B cell (primary cell): Measurements from ENCODE around the gene DSCAML1. TPM values are rescaled to one million over a fixed set of nuclear protein-coding genes. Genes with fewer than 3 reads are reported as not detected.

Experiments
- ATAC-seq: fragments of 200-7000 bp; cut with Tn5 transposase; one replicate; pipeline ENCODE4 v1.10.0; 2021; ENCODE audit warnings: low read depth, mild to moderate bottlenecking, moderate number of reproducible peaks, moderate library complexity
- CTCF ChIA-PET: fragments of 350-600 bp; sonication (Branson Sonifier 250); formaldehyde crosslinking; loops from one replicate; lab custom pipeline; 2021; ENCODE audit warnings: antibody characterized with exemption, inconsistent platforms; lab: Charles Lee
- POLR2A ChIA-PET: fragments of 350-600 bp; sonication (Branson Sonifier 250); formaldehyde crosslinking; loops from one replicate; lab custom pipeline; 2021; ENCODE audit warnings: antibody characterized with exemption; lab: Charles Lee
- DNase-seq: peaks from one replicate; pipeline ENCODE4 v3.0.0; 2013
- H2AFZ ChIP-seq: 2 replicates; pipeline ENCODE4 v1.6.1; 2012; ENCODE audit warnings: mild to moderate bottlenecking, low read depth, low read length; ENCODE audit not compliant: insufficient read depth, poor library complexity, severe bottlenecking
- H3K27ac ChIP-seq, 2 donors: 1 replicate in 1 of 2; 2 replicates in 1 of 2; pipeline ENCODE4 v1.5.1; 2012 to 2013; ENCODE audit warnings: low read length in 2 of 2, mild to moderate bottlenecking in 2 of 2, moderate library complexity in 1 of 2
- H3K27me3 ChIP-seq, 4 experiments: fragments of 200-600 bp in 1 of 4; sonication (generic) in 1 of 4; replicated peaks in 1 of 4; 1 replicate in 2 of 4; 2 replicates in 2 of 4; pipeline versions ENCODE4 v1.6.1 to v1.7.0; 2013 to 2016; ENCODE audit warnings: low read length in 3 of 4, mild to moderate bottlenecking in 2 of 4, mixed read lengths in 1 of 4, moderate library complexity in 1 of 4; ENCODE audit not compliant: insufficient read depth in 4 of 4, control insufficient read depth in 3 of 4; ENCODE audit errors: control extremely low read depth in 1 of 4
- H3K36me3 ChIP-seq, 2 experiments: replicated peaks in 1 of 2; 1 replicate in 1 of 2; 2 replicates in 1 of 2; pipeline versions ENCODE4 v1.6.1 to v1.7.1; 2013; ENCODE audit warnings: low read length in 1 of 2; ENCODE audit not compliant: insufficient read depth in 2 of 2, control insufficient read depth in 1 of 2; ENCODE audit errors: control extremely low read depth in 1 of 2, extremely low read depth in 1 of 2
- H3K4me1 ChIP-seq, 2 donors: fragments of 200-600 bp in 1 of 2; sonication (generic) in 1 of 2; 1 replicate in 1 of 2; 2 replicates in 1 of 2; pipeline versions ENCODE4 v1.5.1 to v1.6.1; 2013 to 2017; ENCODE audit warnings: low read length in 2 of 2; ENCODE audit not compliant: control insufficient read depth in 2 of 2, insufficient read depth in 2 of 2
- H3K4me2 ChIP-seq: replicated peaks from 2 replicates; pipeline ENCODE3; 2012; ENCODE audit warnings: mild to moderate bottlenecking, low read depth, low read length; ENCODE audit not compliant: poor library complexity, severe bottlenecking
- H3K4me3 ChIP-seq, 5 experiments: fragments of 200-600 bp in 1 of 5; sonication (generic) in 1 of 5; 1 replicate in 3 of 5; 2 replicates in 2 of 5; pipeline versions ENCODE4 v1.5.1 to v1.7.0; 2011 to 2016; ENCODE audit warnings: low read length in 4 of 5, mild to moderate bottlenecking in 4 of 5, low read depth in 2 of 5, control low read depth in 1 of 5, moderate library complexity in 1 of 5; ENCODE audit not compliant: insufficient read depth in 1 of 5; ENCODE audit errors: control extremely low read depth in 1 of 5, extremely low read depth in 1 of 5
- H3K79me2 ChIP-seq: fragments of 200-600 bp; sonication (generic); one replicate; pipeline ENCODE4 v1.6.0; 2016; ENCODE audit warnings: low read length; ENCODE audit not compliant: control insufficient read depth, insufficient read depth
- H3K9ac ChIP-seq: fragments of 200-600 bp; sonication (generic); 2 replicates; pipeline ENCODE4 v1.6.1; 2017; ENCODE audit warnings: mild to moderate bottlenecking, low read length, moderate library complexity
- H3K9me3 ChIP-seq, 3 donors: one replicate each; pipeline versions ENCODE4 v1.6.1 to v1.7.1; 2013; ENCODE audit warnings: low read length in 2 of 3; ENCODE audit not compliant: control insufficient read depth in 2 of 3, insufficient read depth in 1 of 3; ENCODE audit errors: control extremely low read depth in 1 of 3
- H4K20me1 ChIP-seq: 2 replicates; pipeline ENCODE4 v1.6.0; 2012; ENCODE audit warnings: mild to moderate bottlenecking, low read length; ENCODE audit not compliant: insufficient read depth, control insufficient read depth, poor library complexity, severe bottlenecking
- H3K27ac Mint-ChIP-seq: one replicate; pipeline ENCODE4 v1.8.0; 2021; ENCODE audit warnings: mixed read lengths
- H3K27me3 Mint-ChIP-seq: one replicate; pipeline ENCODE4 v1.8.0; 2021; ENCODE audit warnings: mixed read lengths
- H3K4me1 Mint-ChIP-seq: one replicate; pipeline ENCODE4 v1.8.0; 2021; ENCODE audit warnings: mixed read lengths
- H3K4me3 Mint-ChIP-seq: one replicate; pipeline ENCODE4 v1.8.0; 2021; ENCODE audit warnings: mixed read lengths
- H3K9me3 Mint-ChIP-seq: one replicate; pipeline ENCODE4 v1.8.0; 2022; ENCODE audit warnings: mixed read lengths; ENCODE audit not compliant: insufficient read depth
- EZH2 ChIP-seq: IDR thresholded peaks from 2 replicates; pipeline ENCODE4 v1.6.1; 2012; ENCODE audit warnings: borderline replicate concordance, low read depth, mild to moderate bottlenecking, moderate library complexity, low read length; ENCODE audit not compliant: insufficient read depth, poor library complexity, severe bottlenecking
- WGBS: methylation state at CpG from one replicate; pipeline ENCODE4 v1.1.5; 2013; ENCODE audit warnings: missing lambda C conversion rate; ENCODE audit not compliant: insufficient coverage; 5-methylcytosine and 5-hydroxymethylcytosine counted together
- intact Hi-C: fragments of 100-400 bp; cut with micrococcal nuclease; formaldehyde crosslinking; loops from one replicate; pipeline ENCODE4 v1.10.0; 2022
- polyA plus RNA-seq: library from polyadenylated mRNA; depleted of rRNA; stranded (reverse); fragments of >200 nt; gene quantifications from 2 replicates; pipeline ENCODE4 v1.2.3, GENCODE V29; 2012
- total RNA-seq, 2 donors: library from RNA; stranded (reverse); fragments of 120-200 nt in 1 of 2; gene quantifications; 1 replicate in 1 of 2; 2 replicates in 1 of 2; pipeline versions ENCODE4 v1.2.3 to v1.2.4, GENCODE V29; 2013 to 2022
- TF ChIP-seq, protein P1 (sequence below): fragments of 200-600 bp; IDR thresholded peaks from one replicate; pipeline ENCODE4 v1.8.0; 2022; ENCODE audit warnings: antibody characterized with exemption, mild to moderate bottlenecking

The DSCAML1 gene
- total and polyA plus RNA-seq, 2 donors (not counting 1 experiment from before 2014, with no cell fraction given), result 1.2 to 6.2 TPM

DNA sequence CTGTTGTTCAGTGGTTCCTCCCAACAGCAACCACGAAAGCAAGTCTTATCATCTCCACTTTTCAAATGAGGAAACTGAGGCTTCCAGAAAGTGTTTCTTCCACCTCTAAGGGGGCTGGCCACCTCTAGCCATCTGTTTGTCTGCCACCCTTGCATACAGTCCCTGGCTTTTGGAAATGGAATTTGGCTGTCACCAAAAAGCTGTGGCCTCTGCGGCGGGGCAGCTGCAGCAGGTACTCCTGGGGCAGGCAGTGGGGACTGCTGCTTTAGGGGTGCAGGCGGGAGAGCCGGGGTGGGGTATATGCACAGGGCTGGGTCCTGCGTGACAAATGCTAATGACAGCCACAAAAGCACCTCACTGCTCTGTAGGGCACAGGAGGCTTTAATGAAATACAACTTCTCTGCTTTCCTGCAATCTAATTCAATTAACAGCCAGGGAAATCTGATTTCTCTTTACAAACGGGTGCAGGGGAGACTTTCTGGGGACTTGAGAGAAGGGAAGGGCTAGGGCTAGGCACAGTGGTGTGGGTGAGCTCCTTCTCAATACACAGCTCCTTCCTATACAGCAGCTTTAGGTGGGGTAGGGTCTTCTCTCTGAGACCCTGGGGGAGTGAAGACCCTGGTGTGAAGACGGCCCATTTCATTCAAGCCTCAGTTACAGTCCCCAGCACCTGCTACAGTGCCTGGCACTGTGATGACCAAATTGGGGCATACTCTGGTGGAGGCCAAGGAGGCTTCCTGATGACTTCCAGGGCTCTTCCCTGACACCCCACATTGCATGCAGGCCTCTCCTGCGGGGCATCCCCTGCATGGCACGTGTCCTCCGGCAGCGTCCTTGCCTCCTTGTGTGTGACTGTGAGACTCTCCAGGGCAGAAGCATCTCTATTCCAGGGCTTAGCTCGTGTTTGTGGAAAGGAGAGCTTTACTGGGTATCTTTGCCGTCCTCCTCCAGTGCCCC is 307.7 kb downstream of the DSCAML1 start:
- Histone ChIP-seq H3K4me2 (no peak overlapping the region), H3K4me1 (no peaks in the 10 kb centered on the region), H3K9me3 (no peaks in the 10 kb centered on the region), H3K27ac (no peak overlapping the region), H2AFZ (no peak overlapping the region), H3K9ac (no peak overlapping the region), H3K36me3 (no peaks in the 10 kb centered on the region), H4K20me1 (no peaks in the 10 kb centered on the region), H3K79me2 (no peaks in the 10 kb centered on the region), H3K4me3 (no peak overlapping the region), H3K27me3 (peaks cover 0 to 15% (median 1%) of the 10 kb centered on the region in 4 experiments)
- Mint-ChIP-seq H3K4me1 (no peaks in the 10 kb centered on the region), H3K27ac (no peak overlapping the region), H3K27me3 (peaks cover 40% of the 10 kb centered on the region), H3K9me3 (no peaks in the 10 kb centered on the region), H3K4me3 (no peak overlapping the region)
- ChIA-PET POLR2A (no interaction called here), CTCF (no interaction called here)
- ATAC-seq (no peak), DNase-seq (no peak)
- intact Hi-C loops, result no loop called here
- TF ChIP-seq, protein P1, sequence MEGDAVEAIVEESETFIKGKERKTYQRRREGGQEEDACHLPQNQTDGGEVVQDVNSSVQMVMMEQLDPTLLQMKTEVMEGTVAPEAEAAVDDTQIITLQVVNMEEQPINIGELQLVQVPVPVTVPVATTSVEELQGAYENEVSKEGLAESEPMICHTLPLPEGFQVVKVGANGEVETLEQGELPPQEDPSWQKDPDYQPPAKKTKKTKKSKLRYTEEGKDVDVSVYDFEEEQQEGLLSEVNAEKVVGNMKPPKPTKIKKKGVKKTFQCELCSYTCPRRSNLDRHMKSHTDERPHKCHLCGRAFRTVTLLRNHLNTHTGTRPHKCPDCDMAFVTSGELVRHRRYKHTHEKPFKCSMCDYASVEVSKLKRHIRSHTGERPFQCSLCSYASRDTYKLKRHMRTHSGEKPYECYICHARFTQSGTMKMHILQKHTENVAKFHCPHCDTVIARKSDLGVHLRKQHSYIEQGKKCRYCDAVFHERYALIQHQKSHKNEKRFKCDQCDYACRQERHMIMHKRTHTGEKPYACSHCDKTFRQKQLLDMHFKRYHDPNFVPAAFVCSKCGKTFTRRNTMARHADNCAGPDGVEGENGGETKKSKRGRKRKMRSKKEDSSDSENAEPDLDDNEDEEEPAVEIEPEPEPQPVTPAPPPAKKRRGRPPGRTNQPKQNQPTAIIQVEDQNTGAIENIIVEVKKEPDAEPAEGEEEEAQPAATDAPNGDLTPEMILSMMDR, result no peak
- TF ChIP-seq EZH2, result no peak
- 65% methylated on average over 11 of the region's 14 CpGs for WGBS

DNA sequence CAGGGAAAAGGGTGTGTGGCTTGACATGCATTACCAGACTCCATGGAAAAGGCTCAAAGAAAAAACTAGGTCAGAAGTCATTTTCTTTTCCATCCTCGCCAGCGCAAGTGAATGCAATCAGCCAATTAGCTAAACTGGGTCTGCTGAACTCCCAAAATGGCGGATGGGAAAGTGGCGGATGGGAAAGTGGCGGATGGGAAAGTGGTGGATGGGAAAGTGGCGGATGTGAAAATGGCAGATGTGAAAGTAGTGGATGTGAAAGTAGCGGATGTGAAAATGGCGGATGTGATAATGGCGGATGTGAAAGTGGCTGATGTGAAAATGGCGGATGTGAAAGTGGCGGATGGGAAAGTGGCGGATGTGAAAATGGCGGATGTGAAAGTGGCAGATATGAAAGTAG is 311.0 kb downstream of the DSCAML1 start:
- H2AFZ ChIP-seq, result no peak overlapping the region

More for the DNA sequence above, 311.0 kb downstream of the DSCAML1 start:
- ChIA-PET POLR2A (no interaction called here), CTCF (no interaction called here)
- Histone ChIP-seq H3K79me2 (no peaks in the 10 kb centered on the region), H3K4me1 (no peaks in the 10 kb centered on the region), H4K20me1 (no peaks in the 10 kb centered on the region), H3K4me2 (no peak overlapping the region), H3K4me3 (no peak overlapping the region), H3K27me3 (peaks cover 0 to 4% (median 0%) of the 10 kb centered on the region in 4 experiments), H3K36me3 (no peaks in the 10 kb centered on the region), H3K27ac (no peak overlapping the region), H3K9ac (no peak overlapping the region), H3K9me3 (no peaks in the 10 kb centered on the region)
- Mint-ChIP-seq H3K4me3 (no peak overlapping the region), H3K27ac (no peak overlapping the region), H3K27me3 (peaks cover 37% of the 10 kb centered on the region), H3K9me3 (no peaks in the 10 kb centered on the region), H3K4me1 (no peaks in the 10 kb centered on the region)
- 99% methylated on average over 13 of the region's 13 CpGs for WGBS
- ATAC-seq (no peak), DNase-seq (no peak)
- TF ChIP-seq, protein P1, result no peak
- no peak for TF ChIP-seq EZH2
- intact Hi-C loops, result no loop called here
